Right lobe of liver (tissue), 4 donors: Measurements from ENCODE around the gene SUFU.

Experiments
- POLR2A ChIP-seq: fragments of 450-650 bp; IDR thresholded peaks from one replicate; pipeline ENCODE4 v1.6.1; 2017; ENCODE audit warnings: antibody characterized with exemption, mild to moderate bottlenecking
- TF ChIP-seq, protein P1 (sequence below), 4 donors: fragments of 200-600 bp in 3 of 4; fragments of 450-650 bp in 1 of 4; IDR thresholded peaks; one replicate each; pipeline versions ENCODE4 v1.5.1 to v1.8.0; 2016 to 2022; ENCODE audit warnings: antibody characterized with exemption in 4 of 4, mild to moderate bottlenecking in 2 of 4
- donor health status: DM: no; HTN: no; CAD: no.
- donor health status: DM: no; HTN: no; CAD: no.
- donor health status: DM: no; HTN: yes; CAD: no.

DNA sequence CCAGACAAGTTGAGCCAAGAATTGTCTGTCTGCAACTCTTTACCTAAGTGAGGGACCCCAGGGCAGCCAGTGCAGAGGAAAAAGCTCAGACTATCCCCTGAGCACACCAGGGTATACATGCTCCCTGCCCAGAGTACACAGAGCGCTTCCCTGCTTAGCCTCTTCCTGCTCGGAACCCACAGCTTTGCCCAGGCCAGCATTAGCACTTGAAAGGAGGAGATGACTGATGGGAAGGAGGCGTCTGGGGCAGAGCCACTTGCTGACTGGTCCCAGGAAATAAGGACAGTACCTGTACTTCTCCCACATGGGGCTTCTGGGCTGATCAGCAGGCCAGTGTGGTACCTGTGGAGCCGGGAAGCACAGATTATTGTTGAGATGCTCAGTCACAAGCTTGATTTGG, 92.1 kb downstream of the SUFU start:
- TF ChIP-seq POLR2A: no peak
- TF ChIP-seq, protein P1, sequence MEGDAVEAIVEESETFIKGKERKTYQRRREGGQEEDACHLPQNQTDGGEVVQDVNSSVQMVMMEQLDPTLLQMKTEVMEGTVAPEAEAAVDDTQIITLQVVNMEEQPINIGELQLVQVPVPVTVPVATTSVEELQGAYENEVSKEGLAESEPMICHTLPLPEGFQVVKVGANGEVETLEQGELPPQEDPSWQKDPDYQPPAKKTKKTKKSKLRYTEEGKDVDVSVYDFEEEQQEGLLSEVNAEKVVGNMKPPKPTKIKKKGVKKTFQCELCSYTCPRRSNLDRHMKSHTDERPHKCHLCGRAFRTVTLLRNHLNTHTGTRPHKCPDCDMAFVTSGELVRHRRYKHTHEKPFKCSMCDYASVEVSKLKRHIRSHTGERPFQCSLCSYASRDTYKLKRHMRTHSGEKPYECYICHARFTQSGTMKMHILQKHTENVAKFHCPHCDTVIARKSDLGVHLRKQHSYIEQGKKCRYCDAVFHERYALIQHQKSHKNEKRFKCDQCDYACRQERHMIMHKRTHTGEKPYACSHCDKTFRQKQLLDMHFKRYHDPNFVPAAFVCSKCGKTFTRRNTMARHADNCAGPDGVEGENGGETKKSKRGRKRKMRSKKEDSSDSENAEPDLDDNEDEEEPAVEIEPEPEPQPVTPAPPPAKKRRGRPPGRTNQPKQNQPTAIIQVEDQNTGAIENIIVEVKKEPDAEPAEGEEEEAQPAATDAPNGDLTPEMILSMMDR (IDR thresholded peaks at IDR 0.05): no peak
